ENCODE data around the gene VIL1. TPM values are rescaled to one million over a fixed set of nuclear protein-coding genes. Genes with fewer than 3 reads are reported as not detected.

Gene VIL1
- total RNA-seq, 4 donors from 2014 or later = 189 to 1,274 (median 741) TPM

DNA sequence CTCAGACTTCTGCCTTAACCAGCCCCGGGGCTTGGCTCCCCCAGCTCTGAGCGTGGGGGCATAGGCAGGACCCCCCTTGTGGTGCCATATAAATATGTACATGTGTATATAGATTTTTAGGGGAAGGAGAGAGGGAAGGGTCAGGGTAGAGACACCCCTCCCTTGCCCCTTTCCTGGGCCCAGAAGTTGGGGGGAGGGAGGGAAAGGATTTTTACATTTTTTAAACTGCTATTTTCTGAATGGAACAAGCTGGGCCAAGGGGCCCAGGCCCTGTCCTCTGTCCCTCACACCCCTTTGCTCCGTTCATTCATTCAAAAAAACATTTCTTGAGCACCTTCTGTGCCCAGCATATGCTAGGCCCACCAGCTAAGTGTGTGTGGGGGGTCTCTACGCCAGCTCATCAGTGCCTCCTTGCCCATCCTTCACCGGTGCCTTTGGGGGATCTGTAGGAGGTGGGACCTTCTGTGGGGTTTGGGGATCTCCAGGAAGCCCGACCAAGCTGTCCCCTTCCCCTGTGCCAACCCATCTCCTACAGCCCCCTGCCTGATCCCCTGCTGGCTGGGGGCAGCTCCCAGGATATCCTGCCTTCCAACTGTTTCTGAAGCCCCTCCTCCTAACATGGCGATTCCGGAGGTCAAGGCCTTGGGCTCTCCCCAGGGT is 13.7 kb upstream of the VIL1 start:
- peaks cover 0 to 39% (median 0%) of the 10 kb centered on the region in 3 donors for H3K36me3 ChIP-seq
- H3K4me3 ChIP-seq = peak overlapping the region in 2 of 4 donors; percentile 35 to 54
- TF ChIP-seq CTCF (IDR thresholded peaks at IDR 0.05) = no peak
- TF ChIP-seq POLR2A (IDR thresholded peaks at IDR 0.05) = no peak
- no peak for DNase-seq
- H3K27me3 ChIP-seq = no peaks in the 10 kb centered on the region
- peak overlapping the region; percentile 79 to 91 (median 86) for H3K27ac ChIP-seq
- H3K9me3 ChIP-seq = no peaks in the 10 kb centered on the region
- H3K4me1 ChIP-seq = peaks cover 8 to 56% (median 30%) of the 10 kb centered on the region in 4 donors

GRCh38 chr2:218405746-218406208 is 13.1 kb upstream of the VIL1 start:
- Histone ChIP-seq H3K4me1 (peaks cover 8 to 56% (median 30%) of the 10 kb centered on the region in 4 donors), H3K9me3 (no peaks in the 10 kb centered on the region), H3K36me3 (peaks cover 0 to 39% (median 0%) of the 10 kb centered on the region in 3 donors), H3K27ac (peak overlapping the region; percentile 79 to 91 (median 86)), H3K27me3 (no peaks in the 10 kb centered on the region), H3K4me3 (peak overlapping the region; percentile 26 to 54 (median 34))
- DNase-seq = peak in 2 of 3 donors; percentile 39 to 69
- peak in 1 of 2 donors; percentile 31 for TF ChIP-seq POLR2A (IDR thresholded peaks at IDR 0.05)
- TF ChIP-seq CTCF (IDR thresholded peaks at IDR 0.05) = no peak

DNA sequence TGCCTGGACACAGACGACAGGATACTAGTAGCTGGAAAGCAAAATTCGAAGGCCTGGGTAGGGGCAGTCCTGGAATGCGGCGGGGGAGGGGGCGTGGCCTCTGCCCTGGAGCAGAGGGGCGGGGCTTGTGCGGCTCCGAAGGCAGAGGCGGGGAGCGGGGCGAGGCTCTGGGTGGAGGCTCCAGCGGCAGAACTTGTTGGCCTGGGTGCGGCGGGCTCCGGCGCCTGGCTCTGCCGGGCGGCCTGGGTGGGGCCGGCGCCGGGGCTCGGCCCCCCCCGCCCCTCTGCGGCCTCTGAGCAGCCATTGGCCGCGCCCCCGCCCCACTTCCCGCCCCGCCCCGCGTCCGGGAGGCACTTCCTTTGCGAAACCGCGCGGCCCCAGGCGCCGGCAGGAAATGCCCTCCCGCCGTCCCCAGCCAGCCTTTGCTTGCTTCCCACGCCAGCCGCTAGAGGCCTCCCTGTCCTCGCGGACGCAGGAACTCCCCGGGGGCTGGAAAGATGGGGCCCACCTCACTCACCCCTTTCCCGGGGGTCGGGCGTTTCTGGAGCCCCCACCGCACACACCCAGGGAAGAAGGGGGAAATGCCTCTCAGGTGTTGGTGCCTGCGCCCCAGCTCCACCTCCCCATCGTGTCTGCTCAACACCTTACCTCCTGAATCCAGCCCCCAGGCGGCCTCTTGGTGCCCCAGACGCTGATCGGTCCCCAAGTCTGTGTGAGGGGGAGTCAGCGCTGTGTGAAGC is 12.5 kb upstream of the VIL1 start:
- peak; percentile 94 to 99 (median 98) for DNase-seq
- peak; percentile 65 to 92 (median 82) for TF ChIP-seq CTCF (IDR thresholded peaks at IDR 0.05)
- TF ChIP-seq POLR2A (IDR thresholded peaks at IDR 0.05) = no peak
- H3K9me3 ChIP-seq = no peaks in the 10 kb centered on the region
- peaks cover 0 to 37% (median 0%) of the 10 kb centered on the region in 3 donors for H3K36me3 ChIP-seq
- no peaks in the 10 kb centered on the region for H3K27me3 ChIP-seq
- peak overlapping the region; percentile 79 to 91 (median 86) for H3K27ac ChIP-seq
- H3K4me3 ChIP-seq = peak overlapping the region; percentile 28 to 54 (median 47)
- peaks cover 8 to 51% (median 27%) of the 10 kb centered on the region in 4 donors for H3K4me1 ChIP-seq

DNA sequence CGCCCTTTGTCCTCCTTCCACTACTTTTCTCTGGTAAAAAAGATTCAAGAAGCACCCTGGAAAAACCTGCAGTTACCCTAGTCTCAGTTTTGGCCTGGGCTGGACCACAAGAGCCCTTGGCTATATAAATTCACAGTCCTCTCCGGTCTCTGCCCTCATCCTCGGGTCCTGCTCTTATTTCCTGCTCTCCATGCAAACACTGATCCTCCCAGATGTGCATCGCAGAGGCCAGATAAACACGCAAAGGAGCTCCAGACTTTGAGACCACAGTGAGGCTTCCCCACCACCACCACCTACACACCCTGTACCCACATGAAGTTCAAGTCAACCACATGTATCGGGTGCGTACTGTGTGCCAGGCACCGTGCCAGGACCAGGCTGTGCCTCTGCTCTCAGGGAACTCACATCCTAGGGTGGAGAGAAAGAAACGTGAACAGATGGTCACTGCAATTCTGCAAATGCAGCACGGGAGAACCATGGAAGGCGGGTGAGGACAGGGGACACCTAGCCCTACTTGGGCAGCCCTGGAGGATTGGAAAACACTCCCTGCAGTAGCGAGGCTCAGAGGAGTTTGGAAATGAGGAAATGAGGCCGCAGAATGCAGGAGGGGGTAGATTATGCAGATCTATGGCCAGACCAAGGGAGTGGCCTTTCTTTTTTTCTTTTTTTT is 11.8 kb upstream of the VIL1 start:
- DNase-seq = peak; percentile 51 to 90 (median 89)
- Histone ChIP-seq H3K27ac (peak overlapping the region; percentile 79 to 91 (median 86)), H3K9me3 (no peaks in the 10 kb centered on the region), H3K4me1 (peaks cover 8 to 44% (median 20%) of the 10 kb centered on the region in 4 donors), H3K27me3 (no peaks in the 10 kb centered on the region), H3K4me3 (peak overlapping the region; percentile 28 to 54 (median 47)), H3K36me3 (peaks cover 0 to 30% (median 0%) of the 10 kb centered on the region in 3 donors)
- TF ChIP-seq POLR2A (IDR thresholded peaks at IDR 0.05) (peak in 1 of 2 donors; percentile 55), CTCF (IDR thresholded peaks at IDR 0.05) (peak in 1 of 6 experiments; percentile 6)

GRCh38 chr2:218407717-218408116 is 11.2 kb upstream of the VIL1 start:
- peak in 1 of 3 donors; percentile 55 for DNase-seq
- Histone ChIP-seq H3K9me3 (no peaks in the 10 kb centered on the region), H3K36me3 (peaks cover 0 to 24% (median 0%) of the 10 kb centered on the region in 3 donors), H3K27ac (peak overlapping the region; percentile 25 to 91 (median 80)), H3K4me1 (peaks cover 8 to 38% (median 17%) of the 10 kb centered on the region in 4 donors), H3K27me3 (no peaks in the 10 kb centered on the region), H3K4me3 (no peak overlapping the region)
- TF ChIP-seq POLR2A (IDR thresholded peaks at IDR 0.05) = no peak
- no peak for TF ChIP-seq CTCF (IDR thresholded peaks at IDR 0.05)
